Keratinocyte (primary cell): ENCODE data around the gene PCGF2. TPM values are rescaled to one million over a fixed set of nuclear protein-coding genes. Genes with fewer than 3 reads are reported as not detected.

ENCODE experiments used
- DNase-seq: peaks from one replicate; pipeline ENCODE4 v3.0.0-alpha.2; 2011; ENCODE audit warnings: low read depth, missing footprints, low spot score
- FAIRE-seq: peaks from 2 replicates; lab custom pipeline; 2011; peaks lifted over from hg19 to GRCh38; lab: Jason Lieb, UNC
- H2AFZ ChIP-seq: 2 replicates; pipeline ENCODE4 v1.6.0; 2012; ENCODE audit warnings: low read length, control low read depth, inconsistent platforms; ENCODE audit not compliant: control insufficient read depth
- H3K27ac ChIP-seq: 2 replicates; pipeline ENCODE4 v1.5.1; 2011; ENCODE audit warnings: low read length; ENCODE audit not compliant: control insufficient read depth, insufficient read depth
- H3K27me3 ChIP-seq: 3 replicates; pipeline ENCODE4 v1.6.0; 2011; ENCODE audit warnings: low read length; ENCODE audit not compliant: control insufficient read depth, insufficient read depth; ENCODE audit errors: extremely low read depth
- H3K36me3 ChIP-seq, 2 experiments: 2 replicates in 1 of 2; 3 replicates in 1 of 2; pipeline ENCODE4 v1.5.1; 2011; ENCODE audit warnings: low read length in 2 of 2, mild to moderate bottlenecking in 1 of 2; ENCODE audit not compliant: control insufficient read depth in 2 of 2, insufficient read depth in 2 of 2; ENCODE audit errors: extremely low read depth in 1 of 2
- H3K4me1 ChIP-seq: 3 replicates; pipeline ENCODE4 v1.5.1; 2011; ENCODE audit warnings: low read length; ENCODE audit not compliant: control insufficient read depth, insufficient read depth; ENCODE audit errors: extremely low read depth
- H3K4me2 ChIP-seq: 3 replicates; pipeline ENCODE4 v1.6.0; 2011; ENCODE audit warnings: low read depth, low read length; ENCODE audit not compliant: control insufficient read depth, insufficient read depth; ENCODE audit errors: extremely low read depth
- H3K4me3 ChIP-seq, 3 experiments: fragments of 200-600 bp in 1 of 3; sonication (generic) in 1 of 3; 2 replicates in 2 of 3; 3 replicates in 1 of 3; pipeline ENCODE4 v1.5.1; 2011 to 2016; ENCODE audit warnings: low read length in 3 of 3, mild to moderate bottlenecking in 3 of 3, control low read depth in 2 of 3, inconsistent platforms in 1 of 3, low read depth in 1 of 3, mixed read lengths in 1 of 3, mixed run types in 1 of 3, moderate library complexity in 1 of 3; ENCODE audit not compliant: control insufficient read depth in 2 of 3, insufficient read depth in 2 of 3; ENCODE audit errors: extremely low read depth in 1 of 3
- H3K79me2 ChIP-seq: 2 replicates; pipeline ENCODE4 v1.6.0; 2012; ENCODE audit warnings: low read length; ENCODE audit not compliant: control insufficient read depth, insufficient read depth
- H3K9ac ChIP-seq: 3 replicates; pipeline ENCODE4 v1.6.0; 2011; ENCODE audit warnings: low read length; ENCODE audit not compliant: control insufficient read depth, insufficient read depth; ENCODE audit errors: extremely low read depth
- H3K9me1 ChIP-seq: 3 replicates; pipeline ENCODE4 v1.6.0; 2011; ENCODE audit warnings: low read length; ENCODE audit not compliant: control insufficient read depth, insufficient read depth; ENCODE audit errors: extremely low read depth
- H3K9me3 ChIP-seq: 2 replicates; pipeline ENCODE4 v1.5.1; 2012; ENCODE audit warnings: low read depth, low read length; ENCODE audit not compliant: control insufficient read depth
- H4K20me1 ChIP-seq: 3 replicates; pipeline ENCODE4 v1.6.0; 2011; ENCODE audit warnings: low read length; ENCODE audit not compliant: control insufficient read depth, insufficient read depth; ENCODE audit errors: extremely low read depth
- CTCF ChIP-seq, 3 experiments: IDR thresholded peaks in 1 of 3; conservative IDR thresholded peaks in 1 of 3; optimal IDR thresholded peaks in 1 of 3; 2 replicates in 2 of 3; 3 replicates in 1 of 3; pipeline versions ENCODE3 to v1.5.1; 2011; ENCODE audit warnings: low read length in 3 of 3, mild to moderate bottlenecking in 3 of 3, moderate library complexity in 2 of 3, control low read depth in 1 of 3, inconsistent platforms in 1 of 3; ENCODE audit not compliant: insufficient read depth in 2 of 3; ENCODE audit errors: extremely low read depth in 1 of 3
- EZH2 ChIP-seq: IDR thresholded peaks from one replicate; pipeline ENCODE4 v1.6.1; 2012; ENCODE audit warnings: inconsistent platforms, mild to moderate bottlenecking, low read length, moderate library complexity
- dilution Hi-C: fragments of 300-500 bp; cut with MboI; formaldehyde crosslinking; loops from one replicate; pipeline ENCODE4 v1.7.0; 2020; ENCODE audit warnings: low sequenced_read_pairs; ENCODE audit not compliant: extremely low pct_ligation_motif_present
- polyA plus RNA-seq, 5 experiments: library from polyadenylated mRNA; depleted of rRNA in 3 of 5; stranded (reverse) in 3 of 5; stranded (forward) in 1 of 5; unstranded in 1 of 5; fragments of >200 nt; gene quantifications; 1 replicate in 1 of 5; 2 replicates in 3 of 5; 3 replicates in 1 of 5; pipeline versions ENCODE4 v1.2.1 to v1.2.3, GENCODE V29; 2011 to 2012; ENCODE audit warnings: missing spikeins in 2 of 5, low read depth in 1 of 5, low replicate concordance in 1 of 5

PCGF2 gene
- polyA plus RNA-seq, 1 donor (not counting 4 experiments of a cell fraction or from before 2014, with no cell fraction given) = 4.1 TPM

- Histone ChIP-seq H3K36me3 (peaks cover 14 to 23% of the 10 kb centered on the region in 2 experiments), H3K9me3 (no peaks in the 10 kb centered on the region), H3K27me3 (no peaks in the 10 kb centered on the region), H3K79me2 (peaks cover 13% of the 10 kb centered on the region), H3K27ac (peak overlapping the region; percentile 61), H3K4me1 (peaks cover 14% of the 10 kb centered on the region), H3K9ac (peak overlapping the region; percentile 86), H2AFZ (peak overlapping the region; percentile 84), H4K20me1 (no peaks in the 10 kb centered on the region), H3K9me1 (no peaks in the 10 kb centered on the region), H3K4me2 (peak overlapping the region; percentile 88), H3K4me3 (peak overlapping the region; percentile 83 to 99 (median 95))
- DNase-seq (no peak), FAIRE-seq (no peak)
- TF ChIP-seq EZH2 = no peak
- no peak for TF ChIP-seq CTCF (optimal IDR thresholded peaks at IDR 0.05 in 1 of 3, IDR thresholded peaks at IDR 0.05 in 1 of 3, conservative IDR thresholded peaks at IDR 0.05 in 1 of 3; ENCODE audit: extremely low read depth in 1 of 3, insufficient read depth in 2 of 3, low read length in 3 of 3)
- dilution Hi-C loops = no loop called here
These were observed 17.4 kb downstream of the PCGF2 start for GRCh38 chr17:38730526-38731379.

GRCh38 chr17:38729886-38730525, 18.1 kb downstream of the PCGF2 start, which contains the start of gene CISD3:
Gene CISD3, plus strand, starts transcription at chr17:38730341. Its CDS starts 18 bp downstream, at chr17:38730359.
- peaks cover 15 to 23% of the 10 kb centered on the region in 2 experiments for H3K36me3 ChIP-seq
- DNase-seq (no peak), FAIRE-seq (no peak)
- peak within 1 kb of the TSS; percentile 84 for H2AFZ ChIP-seq
- H4K20me1 ChIP-seq = no peaks in the 10 kb centered on the region
- H3K9me1 ChIP-seq = no peaks in the 10 kb centered on the region
- TF ChIP-seq EZH2 (no peak), CTCF (optimal IDR thresholded peaks at IDR 0.05 in 1 of 3, IDR thresholded peaks at IDR 0.05 in 1 of 3, conservative IDR thresholded peaks at IDR 0.05 in 1 of 3; ENCODE audit: extremely low read depth in 1 of 3, insufficient read depth in 2 of 3, low read length in 3 of 3) (peak; percentile 32 to 80 (median 33))
- peak within 1 kb of the TSS; percentile 88 for H3K4me2 ChIP-seq
- peak within 1 kb of the TSS; percentile 86 for H3K9ac ChIP-seq
- H3K79me2 ChIP-seq = peaks cover 13% of the 10 kb centered on the region
- H3K4me1 ChIP-seq = peaks cover 14% of the 10 kb centered on the region
- dilution Hi-C loops = no loop called here
- H3K27me3 ChIP-seq = no peaks in the 10 kb centered on the region
- H3K4me3 ChIP-seq = peak within 1 kb of the TSS; percentile 83 to 99 (median 95)
- H3K9me3 ChIP-seq = no peaks in the 10 kb centered on the region
- H3K27ac ChIP-seq = peak within 1 kb of the TSS; percentile 61
